ENCODE results near the gene SOS1.

The SOS1 gene

GRCh38 chr2:39133215-39133851 is 12.5 kb upstream of the SOS1 start:
- no peaks in the 10 kb centered on the region for H3K27me3 ChIP-seq (replicated peaks; ENCODE audit: insufficient read depth, low read length)
- H3K4me2 ChIP-seq (ENCODE audit: low read depth, low read length), result no peak overlapping the region
- H3K4me1 ChIP-seq (ENCODE audit: low read length), result peaks cover 15% of the 10 kb centered on the region
- H3K36me3 ChIP-seq (replicated peaks; ENCODE audit: insufficient read depth, low read length), result no peaks in the 10 kb centered on the region
- no peak overlapping the region for H3K9ac ChIP-seq (ENCODE audit: low read length)
- H3K79me2 ChIP-seq (ENCODE audit: low read length), result no peaks in the 10 kb centered on the region
- DNase-seq, result no peak
- no peak for TF ChIP-seq EZH2phosphoT487 (IDR thresholded peaks at IDR 0.05; ENCODE audit: low read length)
- TF ChIP-seq EZH2 (optimal IDR thresholded peaks at IDR 0.05; ENCODE audit: low read depth, low read length), result no peak
- no peak for TF ChIP-seq CTCF (IDR thresholded peaks at IDR 0.05; ENCODE audit: low read length)
- H3K9me2 ChIP-seq (replicated peaks; ENCODE audit: insufficient read depth, low read length), result no peaks in the 10 kb centered on the region
- no peak overlapping the region for H3K27ac ChIP-seq (ENCODE audit: low read length)
- no peaks in the 10 kb centered on the region for H4K20me1 ChIP-seq (ENCODE audit: insufficient read depth, low read length)
- no peak overlapping the region for H3K4me3 ChIP-seq (ENCODE audit: low read length)
- H3K9me3 ChIP-seq (replicated peaks; ENCODE audit: insufficient read depth, low read length), result no peaks in the 10 kb centered on the region
- H3F3A ChIP-seq (ENCODE audit: insufficient read depth, low read length), result peaks cover 13% of the 10 kb centered on the region
- H2AFZ ChIP-seq (ENCODE audit: low read length), result no peak overlapping the region

- H3K4me1 ChIP-seq (ENCODE audit: low read length), result peaks cover 33% of the 10 kb centered on the region
- H3K4me3 ChIP-seq (ENCODE audit: low read length), result no peak overlapping the region; the same call in 1 of the 2 replicates
- no peaks in the 10 kb centered on the region for H4K20me1 ChIP-seq (ENCODE audit: insufficient read depth, low read length)
- no peaks in the 10 kb centered on the region for H3K9me3 ChIP-seq (replicated peaks; ENCODE audit: insufficient read depth, low read length)
- H3K27me3 ChIP-seq (replicated peaks; ENCODE audit: insufficient read depth, low read length), result no peaks in the 10 kb centered on the region
- no peak overlapping the region for H2AFZ ChIP-seq (ENCODE audit: low read length)
- TF ChIP-seq CTCF (IDR thresholded peaks at IDR 0.05; ENCODE audit: low read length) (no peak), EZH2 (optimal IDR thresholded peaks at IDR 0.05; ENCODE audit: low read depth, low read length) (no peak), EZH2phosphoT487 (IDR thresholded peaks at IDR 0.05; ENCODE audit: low read length) (peak; percentile 83; the same call in 1 of the 2 replicates)
- H3K36me3 ChIP-seq (replicated peaks; ENCODE audit: insufficient read depth, low read length), result no peaks in the 10 kb centered on the region
- H3F3A ChIP-seq (ENCODE audit: insufficient read depth, low read length), result peaks cover 34% of the 10 kb centered on the region
- peak overlapping the region; percentile 71 for H3K4me2 ChIP-seq (ENCODE audit: low read depth, low read length)
- H3K27ac ChIP-seq (ENCODE audit: low read length), result peak overlapping the region; percentile 8; the same call in 1 of the 2 replicates
- DNase-seq, result peak; percentile 87
- no peak overlapping the region for H3K9ac ChIP-seq (ENCODE audit: low read length)
- H3K79me2 ChIP-seq (ENCODE audit: low read length), result no peaks in the 10 kb centered on the region
- H3K9me2 ChIP-seq (replicated peaks; ENCODE audit: insufficient read depth, low read length), result no peaks in the 10 kb centered on the region
Observed at GRCh38 chr2:39128919-39129391, 8.1 kb upstream of the SOS1 start.

DNA sequence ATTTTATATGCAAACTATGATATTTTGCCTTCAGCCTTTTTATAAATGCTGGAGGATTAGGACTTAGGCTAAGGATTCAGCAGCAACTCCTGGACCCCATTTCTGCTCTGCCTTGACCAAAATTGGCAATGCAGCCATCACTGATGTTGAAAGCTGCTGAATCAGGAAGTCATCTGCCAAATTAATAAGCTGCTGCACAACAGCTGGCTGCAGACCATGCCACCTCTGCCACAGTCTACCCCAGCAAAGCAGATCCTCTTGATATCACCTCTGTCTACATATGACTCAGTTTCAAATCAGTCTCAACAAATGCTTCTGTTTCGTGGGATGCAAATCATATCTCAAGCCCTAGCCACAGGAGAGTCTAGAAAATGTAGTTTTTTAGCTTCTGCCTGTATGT is 7.1 kb upstream of the SOS1 start:
- H2AFZ ChIP-seq (ENCODE audit: low read length), result 0 out of 2 replicates have a peak overlapping the region, but pooled peaks have one; percentile 33
- H3F3A ChIP-seq (ENCODE audit: insufficient read depth, low read length), result peaks cover 40% of the 10 kb centered on the region
- H3K9ac ChIP-seq (ENCODE audit: low read length), result no peak overlapping the region
- no peaks in the 10 kb centered on the region for H3K9me3 ChIP-seq (replicated peaks; ENCODE audit: insufficient read depth, low read length)
- H3K27ac ChIP-seq (ENCODE audit: low read length), result peak overlapping the region; percentile 38; the same call in 1 of the 2 replicates
- peaks cover 38% of the 10 kb centered on the region for H3K4me1 ChIP-seq (ENCODE audit: low read length)
- no peaks in the 10 kb centered on the region for H4K20me1 ChIP-seq (ENCODE audit: insufficient read depth, low read length)
- H3K36me3 ChIP-seq (replicated peaks; ENCODE audit: insufficient read depth, low read length), result no peaks in the 10 kb centered on the region
- no peaks in the 10 kb centered on the region for H3K9me2 ChIP-seq (replicated peaks; ENCODE audit: insufficient read depth, low read length)
- peak; percentile 71 for DNase-seq
- H3K79me2 ChIP-seq (ENCODE audit: low read length), result peaks cover 7% of the 10 kb centered on the region
- H3K4me2 ChIP-seq (ENCODE audit: low read depth, low read length), result peak overlapping the region; percentile 71
- TF ChIP-seq EZH2 (optimal IDR thresholded peaks at IDR 0.05; ENCODE audit: low read depth, low read length) (no peak), CTCF (IDR thresholded peaks at IDR 0.05; ENCODE audit: low read length) (no peak), EZH2phosphoT487 (IDR thresholded peaks at IDR 0.05; ENCODE audit: low read length) (no peak)
- no peak overlapping the region for H3K4me3 ChIP-seq (ENCODE audit: low read length)
- H3K27me3 ChIP-seq (replicated peaks; ENCODE audit: insufficient read depth, low read length), result no peaks in the 10 kb centered on the region

Measured in MM.1S (cell line).